HepG2 (cell line): ENCODE data around the gene SAXO1.

Experiments used
- CEBPB ChIP-seq: IDR thresholded peaks from 2 replicates; pipeline ENCODE4 v1.6.1; 2011; ENCODE audit warnings: low read depth, low read length, improper control_type of control experiment, borderline replicate concordance
- CREM ChIP-seq, 2 experiments: sonication (generic) in 1 of 2; formaldehyde crosslinking in 1 of 2; IDR thresholded peaks; 2 replicates each; pipeline versions ENCODE4 v1.4.0 to v1.6.1; 2016 to 2020; ENCODE audit warnings: antibody characterized with exemption in 1 of 2, mild to moderate bottlenecking in 1 of 2, missing genetic modification reagents in 1 of 2
- EZH2 ChIP-seq: conservative IDR thresholded peaks from 2 replicates; pipeline ENCODE4 v1.6.1; 2012; ENCODE audit warnings: mild to moderate bottlenecking, low read depth, low read length, moderate library complexity
- FOXM1 ChIP-seq: sonication (generic); formaldehyde crosslinking; IDR thresholded peaks from 2 replicates; pipeline ENCODE4 v1.5.0; 2020; ENCODE audit warnings: missing genetic modification reagents
- HMGXB4 ChIP-seq, 2 experiments: sonication (generic) in 1 of 2; formaldehyde crosslinking in 1 of 2; IDR thresholded peaks; 2 replicates each; pipeline versions ENCODE4 v1.4.0 to v1.6.1; 2018 to 2020; ENCODE audit warnings: missing genetic modification reagents in 2 of 2, borderline replicate concordance in 1 of 2, low read depth in 1 of 2, mild to moderate bottlenecking in 1 of 2, missing biosample characterization in 1 of 2
- ZNF274 ChIP-seq: sonication (generic); formaldehyde crosslinking; IDR thresholded peaks from 2 replicates; pipeline ENCODE4 v1.5.1; 2020; ENCODE audit warnings: mild to moderate bottlenecking, missing genetic modification reagents
- TF ChIP-seq, protein P1 (sequence below): sonication (generic); formaldehyde crosslinking; conservative IDR thresholded peaks from 2 replicates; pipeline ENCODE4 v1.4.0; 2020; ENCODE audit warnings: missing genetic modification reagents
- TF ChIP-seq, protein P2 (sequence below): sonication (generic); formaldehyde crosslinking; IDR thresholded peaks from 2 replicates; pipeline ENCODE4 v1.5.0; 2020; ENCODE audit warnings: mild to moderate bottlenecking, missing genetic modification reagents, moderate library complexity

GRCh38 chr9:18923671-18924430 lies 109.2 kb downstream of the SAXO1 start:
- TF ChIP-seq HMGXB4 (CRISPR knock-in tag; IDR thresholded peaks at IDR 0.05; ENCODE audit: borderline replicate concordance in 1 of 2, low read depth in 1 of 2) (no peak), EZH2 (no peak), ZNF274 (CRISPR knock-in tag) (no peak), CREM (IDR thresholded peaks at IDR 0.05) (no peak), CREM (CRISPR knock-in tag; IDR thresholded peaks at IDR 0.05) (no peak), CEBPB (no peak), FOXM1 (no peak)
- TF ChIP-seq, protein P1, sequence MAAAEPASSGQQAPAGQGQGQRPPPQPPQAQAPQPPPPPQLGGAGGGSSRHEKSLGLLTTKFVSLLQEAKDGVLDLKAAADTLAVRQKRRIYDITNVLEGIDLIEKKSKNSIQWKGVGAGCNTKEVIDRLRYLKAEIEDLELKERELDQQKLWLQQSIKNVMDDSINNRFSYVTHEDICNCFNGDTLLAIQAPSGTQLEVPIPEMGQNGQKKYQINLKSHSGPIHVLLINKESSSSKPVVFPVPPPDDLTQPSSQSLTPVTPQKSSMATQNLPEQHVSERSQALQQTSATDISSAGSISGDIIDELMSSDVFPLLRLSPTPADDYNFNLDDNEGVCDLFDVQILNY (CRISPR knock-in tag), result no peak
- TF ChIP-seq, protein P2, sequence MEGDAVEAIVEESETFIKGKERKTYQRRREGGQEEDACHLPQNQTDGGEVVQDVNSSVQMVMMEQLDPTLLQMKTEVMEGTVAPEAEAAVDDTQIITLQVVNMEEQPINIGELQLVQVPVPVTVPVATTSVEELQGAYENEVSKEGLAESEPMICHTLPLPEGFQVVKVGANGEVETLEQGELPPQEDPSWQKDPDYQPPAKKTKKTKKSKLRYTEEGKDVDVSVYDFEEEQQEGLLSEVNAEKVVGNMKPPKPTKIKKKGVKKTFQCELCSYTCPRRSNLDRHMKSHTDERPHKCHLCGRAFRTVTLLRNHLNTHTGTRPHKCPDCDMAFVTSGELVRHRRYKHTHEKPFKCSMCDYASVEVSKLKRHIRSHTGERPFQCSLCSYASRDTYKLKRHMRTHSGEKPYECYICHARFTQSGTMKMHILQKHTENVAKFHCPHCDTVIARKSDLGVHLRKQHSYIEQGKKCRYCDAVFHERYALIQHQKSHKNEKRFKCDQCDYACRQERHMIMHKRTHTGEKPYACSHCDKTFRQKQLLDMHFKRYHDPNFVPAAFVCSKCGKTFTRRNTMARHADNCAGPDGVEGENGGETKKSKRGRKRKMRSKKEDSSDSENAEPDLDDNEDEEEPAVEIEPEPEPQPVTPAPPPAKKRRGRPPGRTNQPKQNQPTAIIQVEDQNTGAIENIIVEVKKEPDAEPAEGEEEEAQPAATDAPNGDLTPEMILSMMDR (CRISPR knock-in tag), result no peak
